ENCODE results near the gene CYP2U1. TPM values are rescaled to one million over a fixed set of nuclear protein-coding genes. Genes with fewer than 3 reads are reported as not detected.

The CYP2U1 gene
- polyA plus RNA-seq: 6.6 TPM
- long read RNA-seq, donor 1, full-length matches to known transcripts: 1 of 1 reads
- long read RNA-seq, donor 1, partial matches to known transcripts: 0 of 1 reads
- long read RNA-seq, donor 1, other reads (novel, unspliced or antisense): 0 of 1 reads
- long read RNA-seq, donor 2, full-length matches to known transcripts: 1 of 1 reads
- long read RNA-seq, donor 2, partial matches to known transcripts: 0 of 1 reads
- long read RNA-seq, donor 2, other reads (novel, unspliced or antisense): 0 of 1 reads
- long read RNA-seq, donor 3, full-length matches to known transcripts: 1 of 1 reads
- long read RNA-seq, donor 3, partial matches to known transcripts: 0 of 1 reads
- long read RNA-seq, donor 3, other reads (novel, unspliced or antisense): 0 of 1 reads
- long read RNA-seq, donor 4: 0 reads
- long read RNA-seq, donor 5, full-length matches to known transcripts: 1 of 1 reads
- long read RNA-seq, donor 5, partial matches to known transcripts: 0 of 1 reads
- long read RNA-seq, donor 5, other reads (novel, unspliced or antisense): 0 of 1 reads
- long read RNA-seq, donor 6, full-length matches to known transcripts: 1 of 1 reads
- long read RNA-seq, donor 6, partial matches to known transcripts: 0 of 1 reads
- long read RNA-seq, donor 6, other reads (novel, unspliced or antisense): 0 of 1 reads
- long read RNA-seq, donor 7: 0 reads
- long read RNA-seq, donor 8, full-length matches to known transcripts: 3 of 3 reads
- long read RNA-seq, donor 8, partial matches to known transcripts: 0 of 3 reads
- long read RNA-seq, donor 8, other reads (novel, unspliced or antisense): 0 of 3 reads
- long read RNA-seq, donor 9, full-length matches to known transcripts: 1 of 7 reads
- long read RNA-seq, donor 9, partial matches to known transcripts: 6 of 7 reads
- long read RNA-seq, donor 9, other reads (novel, unspliced or antisense): 0 of 7 reads
- long read RNA-seq, donor 10, full-length matches to known transcripts: 2 of 2 reads
- long read RNA-seq, donor 10, partial matches to known transcripts: 0 of 2 reads
- long read RNA-seq, donor 10, other reads (novel, unspliced or antisense): 0 of 2 reads
- long read RNA-seq, donor 11, full-length matches to known transcripts: 3 of 3 reads
- long read RNA-seq, donor 11, partial matches to known transcripts: 0 of 3 reads
- long read RNA-seq, donor 11, other reads (novel, unspliced or antisense): 0 of 3 reads

DNA sequence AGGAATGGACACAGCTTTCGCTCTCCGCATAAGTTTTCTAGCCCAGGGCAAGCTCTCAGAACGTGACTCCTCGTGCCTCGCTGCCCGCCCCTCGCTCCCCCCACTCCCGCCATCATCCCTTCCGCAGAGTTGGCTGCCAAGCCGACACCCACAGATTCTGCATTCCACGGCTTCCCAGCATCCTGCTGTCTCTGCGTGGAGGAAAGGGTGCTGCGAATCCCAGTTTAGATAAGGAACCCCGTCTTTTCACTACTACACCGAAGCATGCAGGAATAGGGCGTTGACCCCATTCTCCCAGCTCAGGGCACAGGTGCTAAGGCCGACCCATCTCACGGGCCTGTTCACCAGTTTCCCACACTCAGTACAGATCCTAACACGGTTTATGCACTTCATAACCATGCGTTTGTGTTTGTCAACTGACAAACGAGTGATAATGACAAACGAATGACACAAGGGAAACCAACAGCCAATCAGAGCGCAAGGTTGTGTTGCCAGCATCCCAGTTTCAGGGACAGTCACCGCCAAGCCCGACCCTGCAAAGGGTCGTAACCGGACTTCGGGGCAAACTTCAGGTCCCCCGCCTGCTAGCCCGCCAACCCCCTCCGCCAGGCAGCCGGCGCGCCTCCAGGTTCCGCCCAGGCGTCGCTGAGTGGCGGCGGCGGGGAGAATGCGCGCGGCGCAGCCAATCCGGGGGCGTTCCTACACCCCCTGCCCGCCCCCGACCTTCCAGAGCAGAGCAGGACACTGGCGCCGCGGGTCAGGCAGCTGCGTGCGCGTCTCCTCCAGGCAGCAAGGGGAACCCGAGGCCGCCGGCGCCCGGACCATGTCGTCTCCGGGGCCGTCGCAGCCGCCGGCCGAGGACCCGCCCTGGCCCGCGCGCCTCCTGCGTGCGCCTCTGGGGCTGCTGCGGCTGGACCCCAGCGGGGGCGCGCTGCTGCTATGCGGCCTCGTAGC, at the start of gene CYP2U1:
Gene CYP2U1 (plus strand): TSS at position 729 of the 954 bp plus-strand sequence. CDS start 95 bp downstream, at position 824.
- Histone ChIP-seq H3K27ac (ENCODE audit: low read length) (peak within 1 kb of the TSS; percentile 72), H3K36me3 (ENCODE audit: control insufficient read depth, insufficient read depth, low read length) (no peaks in the 10 kb centered on the region), H3K9me3 (ENCODE audit: control insufficient read depth, low read depth, low read length) (no peaks in the 10 kb centered on the region), H3K4me1 (ENCODE audit: control insufficient read depth, insufficient read depth, low read length) (peaks cover 4% of the 10 kb centered on the region), H3K27me3 (ENCODE audit: control insufficient read depth, insufficient read depth, low read length) (no peaks in the 10 kb centered on the region), H3K4me3 (ENCODE audit: low read length) (peak within 1 kb of the TSS; percentile 59)
- DNase-seq: peak; percentile 60 to 86
- no CpG with 5 or more reads among the region's 78 CpGs for WGBS (ENCODE audit: insufficient coverage, low lambda C conversion rate)

DNA sequence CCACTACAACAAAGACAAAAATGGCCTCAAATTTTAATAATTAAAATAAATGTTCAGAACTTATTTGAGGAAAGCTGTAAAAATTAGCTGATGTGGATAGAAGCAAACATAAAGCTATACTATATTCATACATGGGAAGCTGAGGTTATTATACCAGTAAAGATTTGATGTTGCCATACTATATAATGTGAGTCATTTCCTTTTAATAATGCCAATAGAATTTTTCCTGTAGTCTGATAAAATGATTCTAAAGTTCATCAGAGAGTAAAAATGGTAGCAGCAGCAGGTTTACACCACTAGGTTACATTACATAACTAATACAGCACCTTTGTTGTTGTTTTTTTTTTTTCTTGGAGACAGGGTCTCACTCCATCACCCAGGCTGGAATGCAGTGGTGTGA, 45.5 kb upstream of the CYP2U1 start:
- no peak overlapping the region for H3K4me3 ChIP-seq (ENCODE audit: low read length)
- no peaks in the 10 kb centered on the region for H3K4me1 ChIP-seq (ENCODE audit: control insufficient read depth, insufficient read depth, low read length)
- DNase-seq: no peak
- no peaks in the 10 kb centered on the region for H3K27me3 ChIP-seq (ENCODE audit: control insufficient read depth, insufficient read depth, low read length)
- no peak overlapping the region for H3K27ac ChIP-seq (ENCODE audit: low read length)
- no peaks in the 10 kb centered on the region for H3K36me3 ChIP-seq (ENCODE audit: control insufficient read depth, insufficient read depth, low read length)
- peaks cover 2% of the 10 kb centered on the region for H3K9me3 ChIP-seq (ENCODE audit: control insufficient read depth, low read depth, low read length)

DNA sequence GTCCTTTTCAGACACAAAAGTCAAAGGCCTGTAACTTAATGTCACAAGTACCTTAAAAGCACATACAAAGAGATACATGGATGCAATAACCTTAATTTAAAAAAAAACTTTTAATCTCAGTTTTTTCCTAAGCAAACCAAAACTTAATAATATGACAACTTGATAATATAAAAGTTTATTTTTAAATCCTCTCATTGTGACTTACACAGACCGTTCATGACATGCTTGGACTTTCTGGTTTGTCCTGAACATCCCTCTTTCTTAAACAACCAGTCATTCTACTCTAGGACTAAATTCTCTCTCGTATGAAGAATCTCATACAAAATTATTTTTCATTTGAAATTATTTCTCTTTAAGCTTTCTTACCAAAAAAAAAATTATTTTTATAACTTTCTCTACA, 43.1 kb upstream of the CYP2U1 start:
- Histone ChIP-seq H3K27me3 (ENCODE audit: control insufficient read depth, insufficient read depth, low read length) (no peaks in the 10 kb centered on the region), H3K36me3 (ENCODE audit: control insufficient read depth, insufficient read depth, low read length) (no peaks in the 10 kb centered on the region), H3K9me3 (ENCODE audit: control insufficient read depth, low read depth, low read length) (peaks cover 2% of the 10 kb centered on the region), H3K27ac (ENCODE audit: low read length) (no peak overlapping the region), H3K4me1 (ENCODE audit: control insufficient read depth, insufficient read depth, low read length) (no peaks in the 10 kb centered on the region), H3K4me3 (ENCODE audit: low read length) (no peak overlapping the region)
- no peak for DNase-seq
- WGBS (ENCODE audit: insufficient coverage, low lambda C conversion rate): 50% methylated on average over 2 of the region's 2 CpGs

DNA sequence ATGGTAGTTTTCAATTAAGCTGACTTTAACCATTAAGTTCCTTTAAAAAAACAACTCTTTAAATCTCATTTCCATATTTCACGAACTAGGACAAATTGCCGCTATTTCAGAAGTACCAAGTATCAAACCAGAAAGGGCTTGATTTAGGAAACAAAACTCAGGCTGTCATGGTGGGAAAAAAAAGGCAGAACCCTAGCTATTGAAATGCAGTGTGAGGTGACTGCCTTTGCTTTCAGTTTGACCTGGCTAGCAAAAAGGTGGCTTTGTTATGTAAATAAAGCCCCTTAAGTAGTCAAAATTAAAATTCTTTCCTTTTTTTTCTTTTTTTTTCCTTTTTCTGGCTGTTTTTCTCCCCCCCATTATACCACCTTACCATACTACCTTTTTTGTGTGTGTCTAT, 40.6 kb upstream of the CYP2U1 start:
- 100% methylated on average over 2 of the region's 2 CpGs for WGBS (ENCODE audit: insufficient coverage, low lambda C conversion rate)
- peaks cover 2% of the 10 kb centered on the region for H3K9me3 ChIP-seq (ENCODE audit: control insufficient read depth, low read depth, low read length)
- DNase-seq: no peak
- no peak overlapping the region for H3K27ac ChIP-seq (ENCODE audit: low read length)
- H3K4me3 ChIP-seq (ENCODE audit: low read length): no peak overlapping the region
- H3K4me1 ChIP-seq (ENCODE audit: control insufficient read depth, insufficient read depth, low read length): no peaks in the 10 kb centered on the region
- no peaks in the 10 kb centered on the region for H3K36me3 ChIP-seq (ENCODE audit: control insufficient read depth, insufficient read depth, low read length)
- no peaks in the 10 kb centered on the region for H3K27me3 ChIP-seq (ENCODE audit: control insufficient read depth, insufficient read depth, low read length)

DNA sequence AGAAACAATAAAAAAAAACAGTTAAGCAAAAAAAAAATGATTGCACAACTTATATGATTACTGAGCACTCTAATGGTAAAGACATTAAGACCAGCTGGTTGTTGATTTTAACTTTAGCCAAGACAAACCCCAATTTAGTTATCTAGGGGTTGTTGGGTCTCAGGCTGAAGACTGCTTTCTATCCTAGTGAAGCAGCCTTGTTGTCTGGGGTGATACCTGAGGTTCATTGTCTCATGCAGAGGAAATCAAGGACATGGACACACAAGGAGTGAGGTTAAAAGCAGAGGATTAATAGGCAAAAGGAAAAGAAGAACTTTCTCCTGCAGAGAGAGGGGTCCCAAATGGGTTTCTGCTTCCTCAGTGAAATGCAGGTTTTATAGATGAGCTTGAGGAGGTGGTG, 40.0 kb upstream of the CYP2U1 start:
- H3K27ac ChIP-seq (ENCODE audit: low read length): no peak overlapping the region
- H3K36me3 ChIP-seq (ENCODE audit: control insufficient read depth, insufficient read depth, low read length): no peaks in the 10 kb centered on the region
- H3K4me1 ChIP-seq (ENCODE audit: control insufficient read depth, insufficient read depth, low read length): no peaks in the 10 kb centered on the region
- H3K4me3 ChIP-seq (ENCODE audit: low read length): no peak overlapping the region
- H3K9me3 ChIP-seq (ENCODE audit: control insufficient read depth, low read depth, low read length): peaks cover 2% of the 10 kb centered on the region
- DNase-seq: no peak
- H3K27me3 ChIP-seq (ENCODE audit: control insufficient read depth, insufficient read depth, low read length): no peaks in the 10 kb centered on the region

DNA sequence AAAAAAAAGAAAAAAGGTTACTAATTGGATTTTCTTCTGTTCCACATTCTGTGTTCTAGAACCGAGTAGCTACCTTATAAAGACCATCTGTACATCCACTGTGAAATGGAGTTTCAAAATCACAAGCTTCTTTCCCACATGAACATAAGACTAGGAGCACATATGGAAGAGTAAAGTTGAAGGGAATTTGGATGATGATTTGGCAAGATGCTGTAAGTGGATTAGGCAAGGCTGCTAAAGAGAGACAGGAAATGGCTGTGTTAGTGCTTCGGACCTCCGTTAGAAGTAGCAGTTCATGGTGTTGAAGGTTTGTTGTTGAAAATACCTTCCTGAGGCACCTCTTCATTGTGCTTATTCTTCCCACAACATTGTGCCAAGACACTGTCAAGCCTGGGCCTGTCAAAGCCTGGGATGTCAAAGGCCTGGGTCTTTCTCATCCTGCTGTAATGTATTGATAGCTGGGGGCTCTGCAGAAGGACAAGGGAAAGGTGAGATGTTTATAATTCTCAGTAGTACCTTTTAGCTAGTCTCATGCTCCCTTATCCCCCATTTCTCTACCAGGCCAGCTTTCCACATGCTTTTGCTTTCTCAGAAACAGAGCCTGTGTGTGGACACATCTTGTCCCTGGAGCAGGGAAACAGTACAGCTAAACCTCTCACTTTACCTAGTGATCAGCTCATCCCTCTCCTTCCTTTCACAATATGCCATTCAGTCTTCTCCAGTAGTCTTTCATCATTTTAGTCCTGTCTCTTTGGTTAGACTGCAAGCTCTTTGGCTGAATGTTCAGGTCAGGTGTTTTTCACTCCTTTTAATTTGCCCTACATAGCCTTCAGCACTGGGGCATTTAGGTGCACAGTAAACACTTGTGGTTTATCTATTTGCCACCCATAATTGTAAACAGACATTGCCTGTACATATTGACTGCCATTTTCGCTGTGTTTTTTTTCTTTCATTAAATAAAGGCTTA, 37.9 kb upstream of the CYP2U1 start:
- Histone ChIP-seq H3K4me1 (ENCODE audit: control insufficient read depth, insufficient read depth, low read length) (no peaks in the 10 kb centered on the region), H3K9me3 (ENCODE audit: control insufficient read depth, low read depth, low read length) (peaks cover 2% of the 10 kb centered on the region), H3K27ac (ENCODE audit: low read length) (no peak overlapping the region), H3K27me3 (ENCODE audit: control insufficient read depth, insufficient read depth, low read length) (no peaks in the 10 kb centered on the region), H3K36me3 (ENCODE audit: control insufficient read depth, insufficient read depth, low read length) (no peaks in the 10 kb centered on the region), H3K4me3 (ENCODE audit: low read length) (no peak overlapping the region)
- 100% methylated on average over 1 of the region's 4 CpGs for WGBS (ENCODE audit: insufficient coverage, low lambda C conversion rate)
- no peak for DNase-seq

DNA sequence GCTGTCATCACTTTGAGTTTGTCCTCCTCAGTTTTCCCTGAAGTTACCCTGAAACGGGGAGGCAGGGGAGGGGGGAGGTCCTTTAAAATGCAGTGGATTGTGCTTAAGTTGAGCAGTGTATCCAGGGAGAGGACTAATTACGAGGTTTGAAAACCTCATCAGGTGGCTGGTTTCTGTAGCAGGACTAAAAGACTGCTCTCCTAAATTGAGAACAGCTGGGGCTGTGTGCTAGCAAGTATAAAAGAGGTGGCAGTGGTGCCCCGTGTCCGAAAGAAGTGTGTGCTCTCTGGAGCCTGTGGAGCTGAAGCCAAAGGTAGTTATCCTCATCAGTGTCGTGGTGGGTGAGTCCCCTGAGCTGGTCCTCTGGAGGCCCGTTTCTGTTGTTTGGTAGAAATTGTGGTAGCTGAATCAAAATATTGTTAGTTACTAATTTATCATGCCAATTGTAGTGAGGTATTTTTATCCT, 37.2 kb upstream of the CYP2U1 start:
- Histone ChIP-seq H3K4me3 (ENCODE audit: low read length) (no peak overlapping the region), H3K27ac (ENCODE audit: low read length) (no peak overlapping the region), H3K27me3 (ENCODE audit: control insufficient read depth, insufficient read depth, low read length) (no peaks in the 10 kb centered on the region), H3K4me1 (ENCODE audit: control insufficient read depth, insufficient read depth, low read length) (no peaks in the 10 kb centered on the region), H3K36me3 (ENCODE audit: control insufficient read depth, insufficient read depth, low read length) (no peaks in the 10 kb centered on the region), H3K9me3 (ENCODE audit: control insufficient read depth, low read depth, low read length) (no peaks in the 10 kb centered on the region)
- DNase-seq: no peak
- no CpG with 5 or more reads among the region's 6 CpGs for WGBS (ENCODE audit: insufficient coverage, low lambda C conversion rate)

DNA sequence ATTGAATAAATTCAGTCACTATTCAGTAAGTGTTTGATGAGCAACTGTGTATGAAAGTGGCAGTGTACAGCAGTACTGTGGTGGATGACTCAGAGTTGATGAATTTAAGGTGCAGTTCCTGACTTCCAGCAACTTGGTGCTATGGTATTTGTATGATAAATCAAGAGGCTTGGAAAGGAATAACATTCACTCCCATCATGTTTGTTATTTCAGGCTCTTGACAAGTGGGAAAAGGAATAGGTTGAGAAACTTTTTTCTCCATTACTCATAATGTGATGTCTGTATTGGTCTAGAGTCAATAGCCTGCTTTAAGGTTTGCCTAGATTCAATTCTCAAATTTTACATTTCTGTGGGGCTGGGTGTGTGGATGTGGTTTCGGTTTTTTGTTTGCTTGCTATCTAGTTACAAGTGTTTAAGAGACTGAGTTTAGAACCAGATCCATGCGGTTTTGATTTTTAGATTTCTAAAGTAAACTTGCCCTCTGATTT, 35.1 kb upstream of the CYP2U1 start:
- Histone ChIP-seq H3K27me3 (ENCODE audit: control insufficient read depth, insufficient read depth, low read length) (no peaks in the 10 kb centered on the region), H3K27ac (ENCODE audit: low read length) (no peak overlapping the region), H3K4me1 (ENCODE audit: control insufficient read depth, insufficient read depth, low read length) (no peaks in the 10 kb centered on the region), H3K9me3 (ENCODE audit: control insufficient read depth, low read depth, low read length) (no peaks in the 10 kb centered on the region), H3K4me3 (ENCODE audit: low read length) (no peak overlapping the region), H3K36me3 (ENCODE audit: control insufficient read depth, insufficient read depth, low read length) (peaks cover 4% of the 10 kb centered on the region)
- DNase-seq: no peak
- no CpG with 5 or more reads among the region's 2 CpGs for WGBS (ENCODE audit: insufficient coverage, low lambda C conversion rate)

DNA sequence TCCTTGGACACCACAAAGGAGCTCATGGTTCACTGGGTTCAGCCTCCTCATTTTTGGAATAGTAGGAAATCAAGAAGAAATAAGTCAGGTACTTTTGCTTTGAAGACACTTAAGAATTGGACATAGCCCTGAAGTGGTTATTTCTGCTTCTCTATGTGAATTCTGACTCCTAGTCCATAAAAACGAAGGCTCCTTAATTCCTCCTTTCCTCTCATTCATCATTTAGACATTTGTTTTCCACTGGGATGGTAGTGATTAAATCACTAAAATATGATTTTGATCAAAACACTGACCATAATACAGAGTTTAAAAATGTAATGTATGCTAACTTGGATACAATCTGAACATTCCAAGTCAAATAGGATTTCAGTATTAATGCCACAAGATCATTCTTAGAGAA, 34.7 kb upstream of the CYP2U1 start:
- Histone ChIP-seq H3K4me1 (ENCODE audit: control insufficient read depth, insufficient read depth, low read length) (no peaks in the 10 kb centered on the region), H3K27ac (ENCODE audit: low read length) (no peak overlapping the region), H3K4me3 (ENCODE audit: low read length) (no peak overlapping the region), H3K36me3 (ENCODE audit: control insufficient read depth, insufficient read depth, low read length) (peaks cover 4% of the 10 kb centered on the region), H3K9me3 (ENCODE audit: control insufficient read depth, low read depth, low read length) (no peaks in the 10 kb centered on the region), H3K27me3 (ENCODE audit: control insufficient read depth, insufficient read depth, low read length) (no peaks in the 10 kb centered on the region)
- WGBS (ENCODE audit: insufficient coverage, low lambda C conversion rate): 100% methylated on average over 1 of the region's 1 CpG
- DNase-seq: no peak
